ENCODE data around the gene PTPRU.

GRCh38 chr1:29372108-29372507 is 135.8 kb downstream of the PTPRU start:
- no peak for TF ChIP-seq POLR2AphosphoS5 (IDR thresholded peaks at IDR 0.05; ENCODE audit: borderline replicate concordance, low read depth, low read length)
- no peak for TF ChIP-seq EZH2 (IDR thresholded peaks at IDR 0.05)

All from SK-N-MC (cell line).